ENCODE data around the gene ZFPL1.

Gene ZFPL1

GRCh38 chr11:65126624-65127274 is 42.7 kb downstream of the ZFPL1 start:
- DNase-seq (ENCODE audit: insufficient read length, low spot score) (no peak), FAIRE-seq (no peak)

GRCh38 chr11:65127473-65128181 is 43.6 kb downstream of the ZFPL1 start:
- FAIRE-seq (no peak), DNase-seq (ENCODE audit: insufficient read length, low spot score) (no peak)

- DNase-seq (ENCODE audit: insufficient read length, low spot score): no peak
- FAIRE-seq: no peak
These were observed 44.4 kb downstream of the ZFPL1 start for GRCh38 chr11:65128182-65129145.

GRCh38 chr11:65129649-65130441 is 45.8 kb downstream of the ZFPL1 start:
- no peak for FAIRE-seq
- DNase-seq (ENCODE audit: insufficient read length, low spot score): no peak

- FAIRE-seq (no peak), DNase-seq (ENCODE audit: insufficient read length, low spot score) (no peak)
These were observed 46.8 kb downstream of the ZFPL1 start for GRCh38 chr11:65130631-65131416.

- DNase-seq (ENCODE audit: insufficient read length, low spot score) (no peak), FAIRE-seq (no peak)
These were observed 47.4 kb downstream of the ZFPL1 start for GRCh38 chr11:65131417-65131776.

- FAIRE-seq: no peak
- DNase-seq (ENCODE audit: insufficient read length, low spot score): no peak
These were observed 47.8 kb downstream of the ZFPL1 start for GRCh38 chr11:65131895-65132237.

GRCh38 chr11:65132238-65132987 is 48.4 kb downstream of the ZFPL1 start:
- DNase-seq (ENCODE audit: insufficient read length, low spot score): no peak
- FAIRE-seq: no peak

GRCh38 chr11:65132988-65133700 is 49.1 kb downstream of the ZFPL1 start:
- no peak for DNase-seq (ENCODE audit: insufficient read length, low spot score)
- no peak for FAIRE-seq

GRCh38 chr11:65133724-65134123 is 49.7 kb downstream of the ZFPL1 start:
- FAIRE-seq (no peak), DNase-seq (ENCODE audit: insufficient read length, low spot score) (no peak)

GRCh38 chr11:65134240-65134951 is 50.4 kb downstream of the ZFPL1 start, which contains the start of gene SYVN1:
Gene SYVN1 (minus strand): TSS chr11:65134519. CDS start chr11:65133601, 918 bp downstream.
- FAIRE-seq: peak; percentile 33
- DNase-seq (ENCODE audit: insufficient read length, low spot score): peak; percentile 91

- peak; percentile 97 for DNase-seq (ENCODE audit: insufficient read length, low spot score)
- peak; percentile 83 for FAIRE-seq
These were observed 51.1 kb downstream of the ZFPL1 start for GRCh38 chr11:65134952-65135632.

- FAIRE-seq (no peak), DNase-seq (ENCODE audit: insufficient read length, low spot score) (no peak)
These were observed 51.7 kb downstream of the ZFPL1 start for GRCh38 chr11:65135633-65136145.

GRCh38 chr11:65136515-65137096 is 52.6 kb downstream of the ZFPL1 start:
- no peak for DNase-seq (ENCODE audit: insufficient read length, low spot score)
- no peak for FAIRE-seq
